BJ (cell line): ENCODE measurements around the gene PRDM5. TPM values are rescaled to one million over a fixed set of nuclear protein-coding genes. Genes with fewer than 3 reads are reported as not detected.

Source experiments
- CTCF ChIA-PET: fragments of 350-600 bp; formaldehyde crosslinking; extraction: SDS; loops from one replicate; lab custom pipeline; 2021; ENCODE audit warnings: antibody characterized with exemption, inconsistent platforms; lab: Yijun Ruan, JAX
- POLR2A ChIA-PET: fragments of 300-600 bp; sonication (Branson Sonifier 250); formaldehyde crosslinking; extraction: SDS; loops from one replicate; lab custom pipeline; 2021; ENCODE audit warnings: antibody characterized with exemption; lab: Charles Lee
- DNase-seq: peaks from one replicate; pipeline ENCODE4 v3.0.0-alpha.2; 2011; ENCODE audit warnings: low read depth
- H3K27me3 ChIP-seq: 2 replicates; pipeline ENCODE4 v1.6.0; 2011; ENCODE audit warnings: low read length; ENCODE audit not compliant: control insufficient read depth, insufficient read depth
- H3K36me3 ChIP-seq: 2 replicates; pipeline ENCODE4 v1.5.1; 2011; ENCODE audit warnings: low read length; ENCODE audit not compliant: control insufficient read depth, insufficient read depth
- H3K4me3 ChIP-seq: 2 replicates; pipeline ENCODE4 v1.5.1; 2011; ENCODE audit warnings: low read depth, mild to moderate bottlenecking, control low read depth, low read length
- CTCF ChIP-seq: IDR thresholded peaks from 2 replicates; pipeline ENCODE4 v1.5.1; 2011; ENCODE audit warnings: low read depth, mild to moderate bottlenecking, control low read depth, inconsistent platforms, low read length, moderate library complexity; ENCODE audit not compliant: insufficient read depth
- polyA plus RNA-seq: library from polyadenylated mRNA; depleted of rRNA; stranded (reverse); fragments of >200 nt; gene quantifications from 2 replicates; pipeline ENCODE4 v1.2.3, GENCODE V29; 2011

Gene PRDM5
- polyA plus RNA-seq, 1 experiment = 5.3 TPM

- ChIA-PET CTCF (no interaction called here), POLR2A (no interaction called here)
- DNase-seq = no peak
- no peaks in the 10 kb centered on the region for H3K36me3 ChIP-seq
- no peak for TF ChIP-seq CTCF
- no peak overlapping the region for H3K4me3 ChIP-seq
- H3K27me3 ChIP-seq = no peaks in the 10 kb centered on the region
These were observed 41.2 kb downstream of the PRDM5 start for GRCh38 chr4:120881351-120881750.

- no peak for TF ChIP-seq CTCF
- no peak for DNase-seq
- H3K4me3 ChIP-seq = no peak overlapping the region
- POLR2A ChIA-PET = no interaction called here
- H3K27me3 ChIP-seq = no peaks in the 10 kb centered on the region
- CTCF ChIA-PET = interaction anchor here (0.5 to 0.9 kb wide), 2 partner anchors 159 to 565 kb away, joined by 3 read pairs; no protein-coding TSS in a partner anchor
- H3K36me3 ChIP-seq = no peaks in the 10 kb centered on the region
These were observed 45.5 kb downstream of the PRDM5 start for GRCh38 chr4:120877021-120877420.

- no peak overlapping the region for H3K4me3 ChIP-seq
- POLR2A ChIA-PET = no interaction called here
- no peaks in the 10 kb centered on the region for H3K27me3 ChIP-seq
- no peak for DNase-seq
- H3K36me3 ChIP-seq = no peaks in the 10 kb centered on the region
- CTCF ChIA-PET = no interaction called here
- TF ChIP-seq CTCF = no peak
These were observed 47.4 kb downstream of the PRDM5 start for GRCh38 chr4:120874792-120875774.

- ChIA-PET POLR2A (no interaction called here), CTCF (interaction anchor here (1.2 to 1.4 kb wide), 2 partner anchors 14 to 153 kb away, joined by 3 to 7 read pairs; no protein-coding TSS in a partner anchor)
- no peaks in the 10 kb centered on the region for H3K27me3 ChIP-seq
- H3K4me3 ChIP-seq = no peak overlapping the region
- no peak; the same call in 1 of the 2 replicates for TF ChIP-seq CTCF
- no peak for DNase-seq
- H3K36me3 ChIP-seq = no peaks in the 10 kb centered on the region
These were observed 49.0 kb downstream of the PRDM5 start for GRCh38 chr4:120873554-120873953.

- POLR2A ChIA-PET = no interaction called here
- Histone ChIP-seq H3K27me3 (no peaks in the 10 kb centered on the region), H3K4me3 (no peak overlapping the region), H3K36me3 (no peaks in the 10 kb centered on the region)
- CTCF ChIA-PET = interaction anchor here (0.6 kb wide), 1 partner anchor 10 kb away, joined by 4 read pairs; no protein-coding TSS in a partner anchor
- no peak for DNase-seq
- TF ChIP-seq CTCF = no peak
These were observed 51.4 kb downstream of the PRDM5 start for GRCh38 chr4:120871173-120871572.
